HG03280 (cell line): Measurements from ENCODE around the gene UBE3B.

Experiments used
- ATAC-seq: cut with Tn5 transposase; IDR thresholded peaks from one replicate; pipeline ENCODE4 v1.9.1; 2021; ENCODE audit warnings: mild to moderate bottlenecking, moderate library complexity; ENCODE audit not compliant: unreplicated experiment

UBE3B gene

DNA sequence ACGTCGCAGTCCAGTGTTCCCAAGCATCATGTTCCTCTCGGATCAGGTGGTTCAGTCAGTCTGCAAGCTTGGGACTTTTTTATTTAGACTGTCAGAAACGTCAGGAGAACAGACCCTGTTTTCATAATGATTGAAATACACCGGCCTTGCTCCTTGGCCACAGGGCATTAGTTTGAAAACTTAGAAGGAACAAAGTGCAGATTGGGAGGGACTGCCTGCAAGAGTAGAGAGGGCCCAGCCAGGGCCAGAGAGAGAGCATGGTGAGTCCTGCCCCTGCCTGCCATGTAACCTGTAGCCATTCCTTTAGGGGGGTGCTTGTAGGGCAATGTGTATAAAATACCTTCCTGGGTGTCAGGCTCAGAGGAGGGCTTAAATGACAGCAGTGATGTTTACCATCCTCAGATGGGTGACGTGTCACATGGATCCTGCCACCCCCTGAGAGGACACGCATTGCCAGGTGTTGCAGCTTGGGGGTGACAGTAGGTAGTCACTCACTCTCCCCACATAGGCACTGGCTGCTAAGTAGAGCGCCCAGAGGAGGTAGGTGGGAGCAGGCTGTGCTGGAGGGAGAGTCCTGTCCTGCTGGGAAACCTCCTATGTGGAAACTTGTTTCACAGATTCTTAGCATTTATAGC is 50.2 kb downstream of the UBE3B start:
- ATAC-seq, result no peak

DNA sequence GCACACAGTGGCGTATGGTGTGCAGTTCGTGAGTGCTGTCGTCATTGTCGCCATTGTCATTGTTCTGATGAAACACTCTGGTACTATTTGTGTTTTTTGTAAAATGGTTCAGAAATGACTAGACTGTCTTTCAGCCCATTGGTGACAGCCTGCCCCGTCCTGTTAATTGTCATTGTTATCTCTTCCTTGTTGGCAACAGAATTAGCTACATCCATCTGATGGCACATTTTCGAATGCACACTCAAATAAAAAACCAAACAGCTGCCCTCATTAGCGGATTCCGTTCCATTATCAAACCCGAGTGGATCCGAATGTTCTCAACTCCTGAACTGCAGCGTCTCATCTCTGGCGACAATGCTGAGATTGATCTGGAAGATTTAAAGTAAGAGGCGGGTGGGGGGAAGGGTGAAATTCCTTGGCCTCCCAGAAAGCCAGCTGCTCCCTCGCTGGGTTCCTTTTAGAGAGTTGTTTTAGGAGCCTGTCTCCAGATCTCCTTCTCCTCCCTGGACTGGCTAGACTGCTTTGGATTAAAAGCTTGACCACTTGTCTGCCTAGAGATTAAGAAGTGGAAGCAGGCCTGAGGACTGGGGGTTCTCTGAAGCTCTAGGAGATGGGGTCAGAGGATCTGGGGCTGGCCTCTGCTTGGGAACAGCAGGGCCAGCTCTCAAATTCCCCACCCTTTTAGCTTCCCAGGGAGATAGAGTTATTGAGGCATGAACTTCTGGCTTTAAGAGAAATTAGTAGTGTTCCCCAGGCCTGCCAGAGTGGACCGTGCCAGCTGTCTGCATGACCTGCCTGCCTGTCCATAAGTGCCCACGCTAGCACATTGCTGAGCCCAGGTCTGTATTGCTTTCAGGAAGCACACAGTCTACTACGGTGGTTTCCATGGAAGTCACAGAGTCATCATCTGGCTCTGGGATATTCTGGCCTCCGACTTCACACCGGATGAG is 52.5 kb downstream of the UBE3B start:
- ATAC-seq, result no peak

DNA sequence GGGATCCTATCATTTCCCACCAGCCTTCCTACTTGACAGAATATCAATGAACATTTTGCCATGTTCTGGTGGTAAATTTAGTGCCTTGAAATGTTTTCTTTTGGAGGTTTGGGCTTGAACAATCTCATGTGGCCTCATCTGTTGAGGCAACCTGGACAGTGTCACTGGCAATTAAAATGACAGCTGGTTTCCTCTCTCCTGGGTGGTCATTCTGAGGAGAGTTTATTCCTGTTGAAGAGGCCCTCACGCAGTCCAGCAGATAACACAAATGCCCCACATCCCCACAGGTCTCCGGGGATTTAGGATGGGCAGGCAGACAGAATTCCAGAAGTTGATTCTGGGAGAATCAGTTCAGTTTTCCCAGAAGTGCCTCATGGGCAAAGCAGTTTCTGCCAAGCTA is 54.0 kb downstream of the UBE3B start:
- no peak for ATAC-seq

DNA sequence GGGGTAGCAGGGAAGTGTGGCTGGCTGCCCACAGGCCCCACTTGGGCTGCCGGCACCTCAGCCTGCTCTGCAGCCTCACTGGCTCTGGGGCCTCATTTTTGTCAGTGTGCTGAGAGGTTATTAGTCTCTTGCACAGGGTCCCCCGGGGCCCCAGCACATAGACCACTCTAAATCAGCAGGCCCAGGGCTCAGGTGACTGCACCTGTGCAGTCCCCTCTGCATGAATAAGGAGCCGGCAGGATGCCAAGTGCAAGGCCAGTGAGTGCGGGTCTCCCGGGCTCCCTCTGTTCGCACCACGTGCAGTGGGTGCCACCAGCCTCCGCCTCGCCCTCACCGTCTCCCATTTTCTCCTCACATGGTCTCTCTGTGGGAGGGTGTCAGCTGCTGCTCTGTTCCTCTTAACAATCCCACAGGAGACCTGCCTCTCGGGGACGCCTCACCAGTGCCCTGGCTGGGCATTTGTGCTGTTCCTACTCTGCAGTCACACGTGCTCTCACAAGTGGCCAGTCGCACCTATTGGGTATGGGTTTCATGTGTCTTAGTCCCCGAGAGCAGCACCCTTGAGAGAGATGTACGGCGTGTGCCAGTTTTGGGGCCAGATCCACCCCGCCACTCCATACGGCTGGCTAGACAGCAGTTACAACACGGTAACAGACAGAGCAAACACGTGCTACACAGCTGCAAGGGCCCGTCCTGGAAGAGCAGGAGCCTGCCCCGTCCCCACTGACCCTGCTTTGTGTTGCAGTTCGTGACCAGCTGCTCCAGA is 55.5 kb downstream of the UBE3B start:
- no peak for ATAC-seq

DNA sequence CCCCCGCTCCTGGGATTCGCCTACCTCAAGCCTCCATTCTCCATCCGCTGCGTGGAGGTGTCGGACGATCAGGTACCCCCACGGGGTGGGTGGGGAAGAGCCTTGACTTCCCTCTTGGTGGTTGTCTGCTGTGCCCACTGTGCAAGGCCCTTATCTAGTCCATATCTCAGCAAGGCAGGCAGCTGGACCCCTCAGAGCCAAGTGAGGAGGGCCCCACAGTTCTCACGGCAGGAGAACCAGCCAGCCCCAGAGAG is 56.0 kb downstream of the UBE3B start:
- no peak for ATAC-seq

DNA sequence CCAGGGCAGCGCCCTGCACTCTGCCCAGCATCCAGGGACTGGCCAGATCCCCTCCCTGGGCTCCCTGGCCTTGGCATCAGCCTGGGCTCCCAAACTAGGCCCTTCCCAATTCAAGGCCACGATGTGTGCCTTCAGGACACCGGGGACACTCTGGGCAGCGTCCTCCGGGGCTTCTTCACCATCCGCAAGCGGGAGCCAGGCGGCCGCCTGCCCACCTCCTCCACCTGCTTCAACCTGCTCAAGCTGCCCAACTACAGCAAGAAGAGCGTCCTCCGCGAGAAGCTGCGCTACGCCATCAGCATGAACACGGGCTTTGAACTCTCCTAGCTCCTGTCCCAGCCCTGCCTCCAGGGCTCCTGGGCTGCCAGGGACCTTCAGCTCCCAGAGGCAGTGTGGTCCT is 57.0 kb downstream of the UBE3B start:
- ATAC-seq, result no peak

DNA sequence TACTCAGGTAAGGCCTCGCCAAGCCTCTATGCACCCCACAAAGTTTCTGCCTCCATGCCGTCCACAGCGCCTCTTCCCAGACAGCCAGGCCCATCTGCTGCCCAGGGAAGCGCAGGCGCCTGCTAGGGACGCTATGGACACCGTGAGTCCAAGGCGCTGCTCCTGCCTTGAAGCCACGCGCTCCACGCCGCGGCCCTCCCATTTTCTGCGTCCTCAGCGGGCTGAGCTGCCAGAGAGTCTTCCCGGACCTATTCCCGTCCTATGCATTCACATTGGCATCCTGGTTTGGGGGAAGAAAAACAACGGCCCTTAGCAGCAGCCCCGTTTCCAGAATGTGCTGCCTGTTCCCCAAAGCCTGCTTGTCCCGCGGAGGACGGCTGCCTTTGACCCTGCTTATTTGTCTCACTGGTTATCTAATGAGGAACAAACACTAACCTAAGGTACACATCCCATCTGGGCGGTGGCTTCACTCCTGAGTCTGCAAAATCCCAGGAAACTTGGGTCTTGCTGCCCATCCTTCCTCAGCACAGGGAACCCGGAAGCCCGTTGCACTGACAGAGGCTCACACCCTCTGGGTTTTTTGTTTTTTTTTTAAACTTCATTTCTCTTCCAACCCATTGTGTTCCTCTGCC is 57.9 kb downstream of the UBE3B start:
- no peak for ATAC-seq

DNA sequence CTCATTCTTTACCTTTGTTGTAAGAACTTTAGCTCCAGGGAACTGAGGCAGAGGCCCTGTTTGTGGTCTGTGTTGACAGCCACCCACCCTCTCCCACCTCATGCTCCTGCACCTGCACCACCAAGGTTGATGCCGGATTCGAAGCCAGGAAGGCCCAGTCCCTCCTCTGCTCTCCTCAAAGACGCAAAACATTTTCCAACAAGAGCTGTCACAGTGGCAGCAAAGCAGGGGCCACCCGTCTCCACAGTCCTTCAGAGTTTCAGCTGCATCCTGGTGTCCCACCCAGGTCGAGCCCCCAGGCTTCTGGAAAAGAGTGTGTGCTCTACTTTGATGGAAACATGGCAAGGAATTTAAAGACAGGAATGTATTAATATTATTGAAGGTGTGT is 58.4 kb downstream of the UBE3B start:
- ATAC-seq, result no peak

DNA sequence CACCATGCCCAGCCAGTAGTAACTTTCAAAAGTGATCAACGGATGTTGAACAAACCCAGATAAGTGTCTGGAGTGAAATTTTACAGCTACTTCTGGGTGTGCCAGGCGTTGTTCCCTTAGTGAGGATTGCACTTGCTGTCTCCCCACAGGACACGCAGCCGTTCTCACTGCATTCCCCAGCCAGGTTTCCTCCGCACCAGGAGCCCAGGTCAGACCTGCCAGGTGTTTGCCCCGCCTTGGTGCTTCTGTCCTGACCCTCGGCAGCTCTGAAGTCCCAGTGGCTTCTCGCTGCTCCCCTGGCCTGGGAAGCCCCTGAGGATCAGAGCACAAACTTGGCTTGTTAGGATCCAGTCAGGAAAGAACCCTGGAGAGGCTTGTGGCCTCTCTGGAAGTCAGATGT is 59.7 kb downstream of the UBE3B start:
- no peak for ATAC-seq

DNA sequence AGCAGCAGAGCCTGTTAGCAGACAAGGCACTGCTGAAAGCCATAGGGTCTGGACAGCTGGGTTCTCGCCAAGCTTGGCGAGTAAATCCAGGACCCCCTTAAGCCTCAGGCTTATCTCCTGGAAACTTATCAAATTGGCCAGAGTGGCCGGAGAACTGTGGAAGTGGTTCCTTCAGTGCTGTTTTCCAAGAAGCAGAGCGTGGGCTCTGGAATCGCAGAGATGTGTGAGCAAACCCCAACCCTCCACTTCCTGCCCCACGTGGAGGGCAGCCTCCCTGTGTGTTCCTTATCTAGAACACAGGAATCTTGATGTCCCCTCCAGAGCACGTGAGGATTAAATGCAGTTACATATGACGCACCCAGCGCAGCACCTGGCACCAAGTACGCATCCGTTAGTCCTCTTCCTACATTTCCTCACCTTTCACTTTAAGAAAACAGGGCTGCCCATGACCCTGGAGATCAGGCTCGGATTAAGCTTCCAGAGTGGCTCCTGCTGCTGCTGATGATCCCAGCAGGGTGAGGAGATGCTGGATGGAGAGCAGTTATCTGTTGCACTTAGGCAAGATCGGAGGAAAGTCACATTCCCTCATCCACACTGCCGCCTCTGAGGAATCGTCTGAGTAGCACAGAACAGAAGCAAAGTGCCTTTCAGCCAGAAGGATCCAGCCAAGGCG is 60.9 kb downstream of the UBE3B start:
- no peak for ATAC-seq

DNA sequence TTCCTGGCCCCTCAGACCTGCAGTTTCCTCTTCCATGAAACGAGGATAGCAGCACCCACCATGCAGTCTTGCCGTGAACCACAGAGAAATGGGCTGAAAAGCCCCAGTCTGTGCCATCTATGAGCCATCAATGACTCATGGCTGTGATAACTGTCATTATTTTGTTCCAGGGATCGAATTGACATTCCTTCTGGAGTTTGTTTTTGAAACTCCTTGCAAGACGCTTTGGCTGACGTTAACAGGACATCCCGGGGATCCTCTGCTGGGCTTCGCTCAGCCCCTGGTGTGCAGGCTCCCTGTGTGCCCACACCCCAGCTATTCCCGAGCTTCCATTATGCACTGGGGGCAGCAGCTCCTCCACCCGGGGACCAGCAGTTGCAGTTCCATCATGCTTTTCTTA is 62.1 kb downstream of the UBE3B start:
- ATAC-seq, result no peak

DNA sequence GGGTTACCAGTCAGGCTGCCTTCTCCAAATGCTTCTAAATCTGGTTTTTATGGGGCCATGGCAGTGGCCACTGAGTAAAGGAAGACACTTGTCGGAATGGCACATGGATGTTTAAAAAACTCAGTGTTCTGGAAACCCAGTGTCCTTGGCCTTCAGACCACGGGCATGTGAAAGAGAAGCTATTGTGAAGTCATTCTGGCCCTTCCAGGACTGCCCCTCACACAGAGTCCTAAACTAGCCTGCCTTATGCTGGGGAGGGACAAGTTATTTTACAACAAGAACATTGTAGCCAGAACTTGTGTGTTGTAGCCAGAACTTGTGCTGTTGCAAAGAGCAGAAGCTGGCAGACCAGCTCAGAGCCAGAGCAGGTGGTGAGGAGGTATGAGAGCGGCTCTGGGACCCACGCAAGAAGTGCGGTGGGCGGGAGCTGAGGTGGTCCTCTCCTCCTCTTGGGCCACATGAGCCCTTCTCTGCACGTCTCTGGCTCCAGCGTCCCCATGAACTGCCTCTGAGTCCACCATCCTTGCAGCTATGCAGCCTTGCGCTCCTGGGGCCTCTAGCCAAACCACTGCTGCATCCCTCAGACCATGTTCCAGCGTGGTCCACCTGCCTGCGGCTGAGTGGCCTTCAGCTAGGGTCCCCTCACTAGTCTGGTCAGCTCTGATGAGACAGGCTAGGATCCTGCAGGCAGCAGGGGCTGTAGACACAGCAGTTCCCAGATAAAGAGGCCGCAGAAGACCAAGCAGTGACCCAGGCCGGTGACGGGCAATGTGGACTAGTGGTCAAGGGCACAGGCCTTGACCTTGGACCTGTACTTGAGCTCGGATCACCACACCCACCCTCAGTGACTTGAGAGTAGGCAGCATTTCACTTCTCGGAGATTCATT is 63.3 kb downstream of the UBE3B start:
- ATAC-seq, result no peak

DNA sequence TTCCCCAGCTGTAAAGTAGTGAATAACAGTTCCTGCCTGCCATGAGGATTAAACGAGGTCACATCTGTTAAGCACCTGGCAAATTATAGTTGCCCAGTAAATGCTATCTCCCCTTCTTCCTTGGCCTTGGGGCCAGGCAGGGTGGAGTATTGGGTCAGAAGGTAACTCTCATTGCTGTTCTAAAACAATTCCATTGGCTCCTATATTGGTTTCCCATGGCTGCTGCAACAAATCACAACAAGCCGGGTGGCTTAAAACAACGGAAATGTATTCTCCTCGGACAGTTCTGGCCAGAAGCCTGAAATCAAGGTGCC is 63.9 kb downstream of the UBE3B start:
- no peak for ATAC-seq

DNA sequence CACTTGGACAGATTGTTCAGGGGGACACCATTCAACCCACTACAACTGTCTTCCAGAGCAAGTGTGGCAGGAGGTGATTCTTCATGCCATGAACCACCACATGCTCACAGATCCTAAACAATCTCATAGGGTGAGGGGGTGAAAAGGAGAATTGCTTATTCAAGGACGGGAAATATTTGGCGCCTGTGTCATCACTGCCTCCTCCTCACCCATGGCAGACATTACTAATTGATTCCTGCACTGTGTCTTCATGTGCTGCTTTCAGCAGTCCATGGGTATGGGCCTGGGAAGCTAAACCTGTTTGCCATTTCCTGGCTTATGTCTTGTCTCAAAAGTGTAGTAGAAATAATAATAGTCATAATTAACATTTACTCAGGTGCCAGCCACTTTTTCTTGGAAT is 64.6 kb downstream of the UBE3B start:
- no peak for ATAC-seq

DNA sequence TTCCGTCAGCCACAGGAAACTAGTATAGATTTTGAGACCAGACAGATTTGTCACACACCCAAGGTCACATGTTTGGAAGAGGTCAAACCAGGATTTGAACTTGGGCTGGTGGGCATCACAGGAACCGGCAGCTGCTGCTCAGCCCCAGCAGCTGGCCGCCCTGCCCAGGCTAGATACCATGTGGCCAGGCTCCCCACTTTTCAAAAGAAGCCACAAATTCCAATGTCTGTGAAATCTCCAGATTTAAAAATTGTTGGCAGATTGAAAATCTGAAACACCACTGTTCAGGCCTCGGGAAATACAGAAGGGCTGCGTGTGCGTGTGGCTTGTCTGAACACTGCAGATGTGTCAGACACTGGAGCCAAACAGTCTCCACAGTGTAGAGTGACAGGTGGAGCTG is 65.4 kb downstream of the UBE3B start:
- ATAC-seq, result no peak

DNA sequence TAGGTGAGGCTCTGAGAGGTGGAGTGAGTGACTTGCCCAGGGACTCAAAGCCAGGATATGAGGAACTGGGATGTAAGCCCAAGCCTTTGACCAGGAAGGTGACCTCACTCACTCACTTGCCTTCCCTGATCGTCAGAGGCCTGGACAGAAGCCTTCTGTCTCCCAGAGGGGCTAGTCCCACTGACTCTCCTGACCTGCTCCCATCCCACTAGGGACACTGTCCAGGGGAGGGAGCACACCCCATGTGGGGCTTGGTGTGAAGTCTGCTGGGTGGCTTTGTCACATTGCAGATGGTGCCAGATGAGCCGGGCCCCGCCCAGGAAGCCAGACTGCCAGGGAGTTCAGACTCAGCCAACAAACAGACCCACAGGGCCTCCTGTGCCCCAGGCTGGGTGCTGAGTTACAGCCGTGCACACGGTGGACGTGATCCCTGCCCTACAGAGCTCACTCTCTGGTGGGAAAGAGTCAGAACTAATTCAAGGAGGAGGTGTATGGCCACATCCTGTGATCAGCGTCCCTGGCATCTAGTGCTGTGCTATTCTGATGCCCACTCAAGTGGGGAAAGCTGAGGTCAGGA is 67.6 kb downstream of the UBE3B start:
- no peak for ATAC-seq

DNA sequence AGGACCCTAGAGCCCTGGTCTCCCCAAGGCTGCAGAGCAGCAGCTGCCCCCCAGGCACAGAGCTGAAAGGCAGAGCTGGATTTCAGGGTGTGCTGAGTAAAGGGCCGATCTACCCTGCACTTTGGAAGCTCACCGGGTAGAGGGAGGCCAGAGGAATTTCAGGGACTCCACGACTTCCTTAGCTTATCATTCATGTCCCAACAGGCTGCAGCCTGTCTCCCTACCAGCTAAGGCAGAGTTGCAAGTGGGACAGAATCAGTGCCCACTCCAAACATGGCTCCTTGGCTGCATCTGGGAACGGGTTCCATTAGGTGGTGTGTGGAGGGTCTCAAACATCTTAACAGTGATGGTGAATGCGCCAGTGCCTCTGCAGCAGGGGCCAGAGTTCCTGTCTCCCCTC is 68.4 kb downstream of the UBE3B start:
- ATAC-seq, result no peak

DNA sequence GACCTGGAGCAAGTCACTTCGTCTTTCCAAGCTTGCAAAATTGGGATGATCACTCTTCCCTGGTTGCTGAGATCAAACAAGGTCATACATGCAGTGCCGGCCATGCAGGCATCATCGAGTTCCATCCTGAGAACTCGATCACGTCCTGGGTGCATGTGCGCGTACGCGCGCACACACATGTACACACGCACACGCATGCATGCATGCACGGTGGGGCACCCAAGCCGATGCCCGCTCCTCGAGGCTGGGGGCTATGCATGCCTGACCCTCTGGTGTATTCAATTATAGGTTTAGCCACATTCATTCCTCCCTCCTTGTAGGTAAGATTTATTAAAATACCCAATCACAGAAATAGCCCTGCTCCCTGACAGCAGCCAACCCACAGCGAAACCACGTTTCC is 69.9 kb downstream of the UBE3B start:
- no peak for ATAC-seq

DNA sequence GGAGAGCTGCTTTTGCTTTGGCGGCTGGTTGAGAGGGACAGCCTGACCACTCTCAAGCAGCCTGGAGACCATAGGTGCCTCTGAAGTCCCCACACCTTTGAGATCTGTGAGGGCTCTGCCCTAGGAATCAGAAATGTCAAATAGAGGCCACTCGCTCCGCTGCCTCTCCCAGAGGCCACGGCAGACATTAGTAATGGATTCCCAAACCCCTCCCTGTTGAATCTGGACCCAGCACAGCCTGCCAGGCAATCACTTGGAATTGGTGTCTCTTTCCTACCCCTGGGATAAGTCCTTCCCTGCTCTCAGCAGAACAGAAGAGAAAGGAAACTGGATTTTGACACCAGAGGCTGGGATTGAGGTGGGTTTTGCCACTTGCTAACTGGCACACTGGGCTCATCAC is 70.8 kb downstream of the UBE3B start:
- ATAC-seq, result no peak
